HepG2 (cell line): Measurements from ENCODE around the gene TBXAS1. TPM values are rescaled to one million over a fixed set of nuclear protein-coding genes. Genes with fewer than 3 reads are reported as not detected.
A peak's percentile ranks its signal among the peaks of the same experiment; 100 is the strongest.

Experiments
- ATF4 ChIP-seq, 2 experiments: fragments of 450-650 bp in 1 of 2; sonication (generic) in 1 of 2; formaldehyde crosslinking; IDR thresholded peaks; 2 replicates each; pipeline versions ENCODE4 v1.5.0 to v1.8.0; 2020 to 2022; ENCODE audit warnings: mild to moderate bottlenecking in 1 of 2, missing genetic modification reagents in 1 of 2
- BRD4 ChIP-seq: sonication (generic); formaldehyde crosslinking; IDR thresholded peaks from 2 replicates; pipeline ENCODE4 v1.4.0; 2020; ENCODE audit warnings: missing genetic modification reagents
- CEBPB ChIP-seq: IDR thresholded peaks from 2 replicates; pipeline ENCODE4 v1.6.1; 2011; ENCODE audit warnings: low read depth, low read length, improper control_type of control experiment, borderline replicate concordance
- CENPT ChIP-seq: sonication (generic); formaldehyde crosslinking; IDR thresholded peaks from 2 replicates; pipeline ENCODE4 v1.8.0; 2022; ENCODE audit warnings: low read depth, mild to moderate bottlenecking, moderate library complexity, missing genetic modification reagents
- EEA1 ChIP-seq: sonication (generic); formaldehyde crosslinking; IDR thresholded peaks from 2 replicates; pipeline ENCODE4 v1.5.1; 2020; ENCODE audit warnings: mild to moderate bottlenecking, missing genetic modification reagents, borderline replicate concordance
- ELF1 ChIP-seq: sonication (generic); formaldehyde crosslinking; IDR thresholded peaks from 2 replicates; pipeline ENCODE4 v1.4.0; 2020; ENCODE audit warnings: missing genetic modification reagents
- FOXA3 ChIP-seq: IDR thresholded peaks from 2 replicates; pipeline ENCODE4 v1.6.1; 2016; ENCODE audit warnings: missing genetic modification reagents, missing compliant biosample characterization
- FOXC1 ChIP-seq: sonication (generic); formaldehyde crosslinking; IDR thresholded peaks from 2 replicates; pipeline ENCODE4 v1.8.0; 2022; ENCODE audit warnings: mild to moderate bottlenecking, missing genetic modification reagents, borderline replicate concordance
- PAF1 ChIP-seq: IDR thresholded peaks from 2 replicates; pipeline ENCODE4 v1.6.1; 2016; ENCODE audit warnings: missing genetic modification reagents, missing compliant biosample characterization
- PAX8 ChIP-seq: sonication (generic); formaldehyde crosslinking; IDR thresholded peaks from 2 replicates; pipeline ENCODE4 v1.8.0; 2022; ENCODE audit warnings: mild to moderate bottlenecking, missing genetic modification reagents, borderline replicate concordance
- POLR2AphosphoS5 ChIP-seq: IDR thresholded peaks from 2 replicates; pipeline ENCODE4 v1.6.1; 2012; ENCODE audit warnings: low read depth, low read length
- ZBTB14 ChIP-seq: sonication (generic); formaldehyde crosslinking; IDR thresholded peaks from 2 replicates; pipeline ENCODE4 v1.4.0; 2020; ENCODE audit warnings: missing genetic modification reagents
- ZNF101 ChIP-seq: sonication (generic); formaldehyde crosslinking; IDR thresholded peaks from 2 replicates; pipeline ENCODE4 v1.4.0; 2020; ENCODE audit warnings: mild to moderate bottlenecking, low read depth, missing genetic modification reagents, borderline replicate concordance
- ZNF180 ChIP-seq: sonication (generic); formaldehyde crosslinking; IDR thresholded peaks from 2 replicates; pipeline ENCODE4 v1.4.0; 2020; ENCODE audit warnings: low read depth, missing genetic modification reagents, borderline replicate concordance
- ZNF24 ChIP-seq: fragments of 450-650 bp; IDR thresholded peaks from 2 replicates; pipeline ENCODE4 v1.6.1; 2017; ENCODE audit warnings: antibody characterized with exemption, mild to moderate bottlenecking
- ZNF280B ChIP-seq: sonication (generic); formaldehyde crosslinking; IDR thresholded peaks from 2 replicates; pipeline ENCODE4 v1.5.0; 2020; ENCODE audit warnings: missing genetic modification reagents, mild to moderate bottlenecking, borderline replicate concordance
- ZNF451 ChIP-seq: sonication (generic); formaldehyde crosslinking; IDR thresholded peaks from 2 replicates; pipeline ENCODE4 v1.5.0; 2020; ENCODE audit warnings: mild to moderate bottlenecking, missing genetic modification reagents
- ZNF543 ChIP-seq: sonication (generic); formaldehyde crosslinking; IDR thresholded peaks from 2 replicates; pipeline ENCODE4 v1.4.0; 2020; ENCODE audit warnings: mild to moderate bottlenecking, missing genetic modification reagents
- ZNF674 ChIP-seq: sonication (generic); formaldehyde crosslinking; IDR thresholded peaks from 2 replicates; pipeline ENCODE4 v1.5.0; 2020; ENCODE audit warnings: low read depth, mild to moderate bottlenecking, missing genetic modification reagents
- ZNF724P ChIP-seq: sonication (generic); formaldehyde crosslinking; IDR thresholded peaks from 2 replicates; pipeline ENCODE4 v1.8.0; 2022; ENCODE audit warnings: missing genetic modification reagents, borderline replicate concordance
- polyA plus RNA-seq, 8 experiments: library from polyadenylated mRNA; depleted of rRNA in 3 of 8; stranded (reverse) in 7 of 8; unstranded in 1 of 8; fragments of >200 nt; fragmentation: Illumina TruSeq in 4 of 8; extraction: Trizol in 4 of 8; gene quantifications; 2 replicates each; pipeline versions ENCODE4 v1.2.1 to v1.2.3, GENCODE V29; 2011 to 2016; ENCODE audit warnings: low read depth in 4 of 8, missing spikeins in 1 of 8, mixed read lengths in 1 of 8; ENCODE audit not compliant: insufficient read depth in 1 of 8
- total RNA-seq, 5 experiments: library from RNA; depleted of rRNA; stranded (reverse); fragments of >200 nt; fragmentation: Illumina TruSeq; extraction: Trizol; gene quantifications; 2 replicates each; pipeline ENCODE4 v1.2.3, GENCODE V29; 2016; ENCODE audit warnings: low read depth in 1 of 5
- TF ChIP-seq, protein P1 (sequence below): sonication (generic); formaldehyde crosslinking; IDR thresholded peaks from 2 replicates; pipeline ENCODE4 v1.4.0; 2020; ENCODE audit warnings: missing genetic modification reagents
- TF ChIP-seq, protein P2 (sequence below): IDR thresholded peaks from 2 replicates; pipeline ENCODE4 v1.6.1; 2012; ENCODE audit warnings: inconsistent platforms
- TF ChIP-seq, protein P3 (sequence below): IDR thresholded peaks from 2 replicates; pipeline ENCODE4 v1.6.1; 2016; ENCODE audit warnings: low read depth

The TBXAS1 gene
- total and polyA plus RNA-seq, 2 of the 13 experiments (the other 11 are each of a cell fraction or from before 2014, with no cell fraction given), result 4.0 to 4.9 TPM

GRCh38 chr7:139948587-139949335 lies 119.7 kb downstream of the TBXAS1 start (continued):
- TF ChIP-seq, protein P1, sequence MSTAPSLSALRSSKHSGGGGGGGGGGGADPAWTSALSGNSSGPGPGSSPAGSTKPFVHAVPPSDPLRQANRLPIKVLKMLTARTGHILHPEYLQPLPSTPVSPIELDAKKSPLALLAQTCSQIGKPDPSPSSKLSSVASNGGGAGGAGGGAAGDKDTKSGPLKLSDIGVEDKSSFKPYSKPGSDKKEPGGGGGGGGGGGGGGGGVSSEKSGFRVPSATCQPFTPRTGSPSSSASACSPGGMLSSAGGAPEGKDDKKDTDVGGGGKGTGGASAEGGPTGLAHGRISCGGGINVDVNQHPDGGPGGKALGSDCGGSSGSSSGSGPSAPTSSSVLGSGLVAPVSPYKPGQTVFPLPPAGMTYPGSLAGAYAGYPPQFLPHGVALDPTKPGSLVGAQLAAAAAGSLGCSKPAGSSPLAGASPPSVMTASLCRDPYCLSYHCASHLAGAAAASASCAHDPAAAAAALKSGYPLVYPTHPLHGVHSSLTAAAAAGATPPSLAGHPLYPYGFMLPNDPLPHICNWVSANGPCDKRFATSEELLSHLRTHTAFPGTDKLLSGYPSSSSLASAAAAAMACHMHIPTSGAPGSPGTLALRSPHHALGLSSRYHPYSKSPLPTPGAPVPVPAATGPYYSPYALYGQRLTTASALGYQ (CRISPR knock-in tag), result no peak
- TF ChIP-seq ZNF543 (CRISPR knock-in tag), result no peak
- TF ChIP-seq ZBTB14 (CRISPR knock-in tag), result no peak
- TF ChIP-seq ELF1 (CRISPR knock-in tag), result no peak
- TF ChIP-seq, protein P2, sequence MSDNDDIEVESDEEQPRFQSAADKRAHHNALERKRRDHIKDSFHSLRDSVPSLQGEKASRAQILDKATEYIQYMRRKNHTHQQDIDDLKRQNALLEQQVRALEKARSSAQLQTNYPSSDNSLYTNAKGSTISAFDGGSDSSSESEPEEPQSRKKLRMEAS, result no peak
- no peak for TF ChIP-seq POLR2AphosphoS5
- TF ChIP-seq FOXA3 (CRISPR knock-in tag), result peak; percentile 27; the same call in 1 of the 2 replicates
- TF ChIP-seq ZNF451 (CRISPR knock-in tag), result no peak
- TF ChIP-seq BRD4 (CRISPR knock-in tag), result no peak
- peak; percentile 69; the same call in 1 of the 2 replicates for TF ChIP-seq CEBPB
- TF ChIP-seq, protein P3, sequence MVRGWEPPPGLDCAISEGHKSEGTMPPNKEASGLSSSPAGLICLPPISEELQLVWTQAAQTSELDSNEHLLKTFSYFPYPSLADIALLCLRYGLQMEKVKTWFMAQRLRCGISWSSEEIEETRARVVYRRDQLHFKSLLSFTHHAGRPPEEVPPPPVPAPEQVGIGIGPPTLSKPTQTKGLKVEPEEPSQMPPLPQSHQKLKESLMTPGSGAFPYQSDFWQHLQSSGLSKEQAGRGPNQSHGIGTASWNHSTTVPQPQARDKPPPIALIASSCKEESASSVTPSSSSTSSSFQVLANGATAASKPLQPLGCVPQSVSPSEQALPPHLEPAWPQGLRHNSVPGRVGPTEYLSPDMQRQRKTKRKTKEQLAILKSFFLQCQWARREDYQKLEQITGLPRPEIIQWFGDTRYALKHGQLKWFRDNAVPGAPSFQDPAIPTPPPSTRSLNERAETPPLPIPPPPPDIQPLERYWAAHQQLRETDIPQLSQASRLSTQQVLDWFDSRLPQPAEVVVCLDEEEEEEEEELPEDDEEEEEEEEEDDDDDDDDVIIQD (CRISPR knock-in tag), result no peak
- no peak for TF ChIP-seq ZNF674 (CRISPR knock-in tag)
- TF ChIP-seq ZNF724P (CRISPR knock-in tag), result no peak
- no peak for TF ChIP-seq FOXC1 (CRISPR knock-in tag)
- no peak for TF ChIP-seq EEA1
- TF ChIP-seq ZNF180, result no peak
- TF ChIP-seq CENPT (CRISPR knock-in tag), result no peak
- 0 out of 4 replicates have a peak, but pooled peaks of 1 of the 2 experiments have one; percentile 17 for TF ChIP-seq ATF4 (CRISPR knock-in tag; IDR thresholded peaks at IDR 0.05)
- TF ChIP-seq ZNF24, result no peak
- TF ChIP-seq ZNF280B, result no peak
- TF ChIP-seq PAX8 (CRISPR knock-in tag), result no peak
- TF ChIP-seq PAF1 (CRISPR knock-in tag), result no peak
- no peak for TF ChIP-seq ZNF101 (CRISPR knock-in tag)
